IPS DF 4.7 (cell line): ENCODE results near the gene CD47.

Source experiments
- DNase-seq: peaks from one replicate; pipeline ENCODE4 v3.0.0-alpha.2; 2013; ENCODE audit warnings: low spot score; ENCODE audit errors: extremely low read depth

The CD47 gene

GRCh38 chr3:108117241-108117775, 26.5 kb upstream of the CD47 start:
- no peak for DNase-seq

- DNase-seq = no peak
Observed at GRCh38 chr3:108114423-108115065, 23.7 kb upstream of the CD47 start.

- no peak for DNase-seq
Observed at GRCh38 chr3:108113975-108114374, 23.1 kb upstream of the CD47 start.

- DNase-seq = no peak
Observed at GRCh38 chr3:108110934-108111333, 20.1 kb upstream of the CD47 start.

- no peak for DNase-seq
Observed at GRCh38 chr3:108108416-108108815, 17.6 kb upstream of the CD47 start.

GRCh38 chr3:108106449-108106848, 15.6 kb upstream of the CD47 start:
- DNase-seq = no peak

GRCh38 chr3:108106031-108106430, 15.2 kb upstream of the CD47 start:
- no peak for DNase-seq

GRCh38 chr3:108103886-108104797, 13.3 kb upstream of the CD47 start:
- DNase-seq = no peak

- DNase-seq = no peak
Observed at GRCh38 chr3:108103040-108103751, 12.4 kb upstream of the CD47 start.

GRCh38 chr3:108102420-108103039, 11.7 kb upstream of the CD47 start:
- no peak for DNase-seq

GRCh38 chr3:108100906-108101660, 10.3 kb upstream of the CD47 start:
- no peak for DNase-seq

GRCh38 chr3:108099679-108100428, 9.0 kb upstream of the CD47 start:
- no peak for DNase-seq

GRCh38 chr3:108099244-108099643, 8.4 kb upstream of the CD47 start:
- no peak for DNase-seq

GRCh38 chr3:108098003-108098370, 7.2 kb upstream of the CD47 start:
- no peak for DNase-seq

- no peak for DNase-seq
Observed at GRCh38 chr3:108097322-108098002, 6.6 kb upstream of the CD47 start.

- no peak for DNase-seq
Observed at GRCh38 chr3:108096532-108097321, 5.9 kb upstream of the CD47 start.

- DNase-seq = no peak
Observed at GRCh38 chr3:108093616-108094015, 2.8 kb upstream of the CD47 start.

GRCh38 chr3:108093021-108093420, 2.2 kb upstream of the CD47 start:
- no peak for DNase-seq

- no peak for DNase-seq
Observed at GRCh38 chr3:108092501-108092900, 1.7 kb upstream of the CD47 start.
